ENCODE measurements around the gene LAMB4.

DNA sequence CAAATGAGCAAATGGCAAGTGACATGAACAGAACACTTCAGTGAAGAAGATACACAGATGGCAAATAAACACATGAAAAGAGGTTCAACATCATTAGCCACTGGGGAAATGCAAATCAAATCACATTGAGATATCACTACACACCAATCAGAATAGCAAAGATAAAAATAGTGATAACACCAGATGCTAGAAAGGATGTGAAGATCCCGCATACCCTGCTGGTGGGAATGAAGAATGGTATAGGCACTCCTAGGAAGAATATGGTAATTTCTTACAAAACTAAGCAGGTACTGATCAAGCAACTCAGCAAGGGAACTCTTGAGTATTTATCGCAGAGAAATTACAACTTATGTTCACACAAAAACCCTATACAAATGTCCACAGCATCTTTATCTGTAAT lies 11.2 kb downstream of the LAMB4 start:
- no peak for TF ChIP-seq POLR2AphosphoS5 (IDR thresholded peaks at IDR 0.05; ENCODE audit: low read depth, low read length)
- TF ChIP-seq EZH2 (IDR thresholded peaks at IDR 0.05; ENCODE audit: low read depth, low read length, severe bottlenecking) = no peak
- TF ChIP-seq ZNF274 (IDR thresholded peaks at IDR 0.05; ENCODE audit: borderline replicate concordance, extremely low read depth, low read length) = no peak
- TF ChIP-seq SP1 (IDR thresholded peaks at IDR 0.05; ENCODE audit: low read depth, low read length) = no peak
- TF ChIP-seq TCF12 (IDR thresholded peaks at IDR 0.05; ENCODE audit: low read depth, low read length) = no peak
- TF ChIP-seq MAFK (IDR thresholded peaks at IDR 0.05; ENCODE audit: low read depth, low read length) = no peak
- TF ChIP-seq YY1 (IDR thresholded peaks at IDR 0.05; ENCODE audit: low read depth, low read length) = no peak
- peak in 2 of 3 experiments; percentile 15 to 45; a peak in 1 of 4 replicates for TF ChIP-seq CTCF (IDR thresholded peaks at IDR 0.05; ENCODE audit: control extremely low read depth in 1 of 3, insufficient read depth in 1 of 3, low read depth in 1 of 3, low read length in 3 of 3)
- TF ChIP-seq, protein P1, sequence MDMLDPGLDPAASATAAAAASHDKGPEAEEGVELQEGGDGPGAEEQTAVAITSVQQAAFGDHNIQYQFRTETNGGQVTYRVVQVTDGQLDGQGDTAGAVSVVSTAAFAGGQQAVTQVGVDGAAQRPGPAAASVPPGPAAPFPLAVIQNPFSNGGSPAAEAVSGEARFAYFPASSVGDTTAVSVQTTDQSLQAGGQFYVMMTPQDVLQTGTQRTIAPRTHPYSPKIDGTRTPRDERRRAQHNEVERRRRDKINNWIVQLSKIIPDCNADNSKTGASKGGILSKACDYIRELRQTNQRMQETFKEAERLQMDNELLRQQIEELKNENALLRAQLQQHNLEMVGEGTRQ (IDR thresholded peaks at IDR 0.05; ENCODE audit: low read length) = no peak
- TF ChIP-seq CEBPB (IDR thresholded peaks at IDR 0.05; ENCODE audit: low read depth, low read length) = no peak
- TF ChIP-seq GABPA (IDR thresholded peaks at IDR 0.05; ENCODE audit: borderline replicate concordance, insufficient read depth, low read length) = no peak
- no peak for TF ChIP-seq HDAC2 (IDR thresholded peaks at IDR 0.05; ENCODE audit: borderline replicate concordance in 1 of 2, low read depth in 2 of 2, low read length in 2 of 2)
- TF ChIP-seq, protein P2, sequence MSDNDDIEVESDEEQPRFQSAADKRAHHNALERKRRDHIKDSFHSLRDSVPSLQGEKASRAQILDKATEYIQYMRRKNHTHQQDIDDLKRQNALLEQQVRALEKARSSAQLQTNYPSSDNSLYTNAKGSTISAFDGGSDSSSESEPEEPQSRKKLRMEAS (IDR thresholded peaks at IDR 0.05) = no peak

All from H1 (cell line).